HepG2 (cell line): ENCODE measurements around the gene CYB5B. TPM values are rescaled to one million over a fixed set of nuclear protein-coding genes. Genes with fewer than 3 reads are reported as not detected.

ENCODE experiments used
- ELF3 ChIP-seq: IDR thresholded peaks from 2 replicates; pipeline ENCODE4 v1.6.1; 2016; ENCODE audit warnings: missing genetic modification reagents, missing compliant biosample characterization
- GATAD1 ChIP-seq: IDR thresholded peaks from 2 replicates; pipeline ENCODE4 v1.6.1; 2016; ENCODE audit warnings: missing genetic modification reagents, missing compliant biosample characterization
- KMT2A ChIP-seq: sonication (generic); formaldehyde crosslinking; IDR thresholded peaks from 2 replicates; pipeline ENCODE4 v1.4.0; 2020; ENCODE audit warnings: missing genetic modification reagents
- MED8 ChIP-seq: sonication (generic); formaldehyde crosslinking; IDR thresholded peaks from 2 replicates; pipeline ENCODE4 v1.8.1; 2023; ENCODE audit warnings: mild to moderate bottlenecking, missing genetic modification reagents; ENCODE audit not compliant: insufficient replicate concordance
- PRDM10 ChIP-seq: sonication (generic); formaldehyde crosslinking; IDR thresholded peaks from 2 replicates; pipeline ENCODE4 v1.4.0; 2020; ENCODE audit warnings: low read depth, missing genetic modification reagents
- RAD21 ChIP-seq: fragments of 450-650 bp; formaldehyde crosslinking; IDR thresholded peaks from 2 replicates; pipeline ENCODE4 v1.5.0; 2020; ENCODE audit warnings: mild to moderate bottlenecking
- TBL1XR1 ChIP-seq: fragments of 150-350 bp; IDR thresholded peaks from 2 replicates; pipeline ENCODE4 v1.6.1; 2014; ENCODE audit warnings: borderline replicate concordance, low read length; ENCODE audit not compliant: partially characterized antibody
- TBX2 ChIP-seq: sonication (generic); formaldehyde crosslinking; IDR thresholded peaks from 2 replicates; pipeline ENCODE4 v1.5.0; 2020; ENCODE audit warnings: missing genetic modification reagents, mild to moderate bottlenecking, borderline replicate concordance
- ZNF512B ChIP-seq: sonication (generic); formaldehyde crosslinking; IDR thresholded peaks from 2 replicates; pipeline ENCODE4 v1.5.1; 2020; ENCODE audit warnings: missing genetic modification reagents, mild to moderate bottlenecking, borderline replicate concordance
- polyA plus RNA-seq, 8 experiments: library from polyadenylated mRNA; depleted of rRNA in 3 of 8; stranded (reverse) in 7 of 8; unstranded in 1 of 8; fragments of >200 nt; fragmentation: Illumina TruSeq in 4 of 8; extraction: Trizol in 4 of 8; gene quantifications; 2 replicates each; pipeline versions ENCODE4 v1.2.1 to v1.2.3, GENCODE V29; 2011 to 2016; ENCODE audit warnings: low read depth in 4 of 8, missing spikeins in 1 of 8, mixed read lengths in 1 of 8; ENCODE audit not compliant: insufficient read depth in 1 of 8
- total RNA-seq, 5 experiments: library from RNA; depleted of rRNA; stranded (reverse); fragments of >200 nt; fragmentation: Illumina TruSeq; extraction: Trizol; gene quantifications; 2 replicates each; pipeline ENCODE4 v1.2.3, GENCODE V29; 2016; ENCODE audit warnings: low read depth in 1 of 5
- TF ChIP-seq, protein P1 (sequence below): IDR thresholded peaks from 2 replicates; pipeline ENCODE4 v1.6.1; 2016; ENCODE audit warnings: missing genetic modification reagents, missing compliant biosample characterization

The CYB5B gene
- total and polyA plus RNA-seq, 2 of the 13 experiments (the other 11 are each of a cell fraction or from before 2014, with no cell fraction given) = 234 to 432 TPM

DNA sequence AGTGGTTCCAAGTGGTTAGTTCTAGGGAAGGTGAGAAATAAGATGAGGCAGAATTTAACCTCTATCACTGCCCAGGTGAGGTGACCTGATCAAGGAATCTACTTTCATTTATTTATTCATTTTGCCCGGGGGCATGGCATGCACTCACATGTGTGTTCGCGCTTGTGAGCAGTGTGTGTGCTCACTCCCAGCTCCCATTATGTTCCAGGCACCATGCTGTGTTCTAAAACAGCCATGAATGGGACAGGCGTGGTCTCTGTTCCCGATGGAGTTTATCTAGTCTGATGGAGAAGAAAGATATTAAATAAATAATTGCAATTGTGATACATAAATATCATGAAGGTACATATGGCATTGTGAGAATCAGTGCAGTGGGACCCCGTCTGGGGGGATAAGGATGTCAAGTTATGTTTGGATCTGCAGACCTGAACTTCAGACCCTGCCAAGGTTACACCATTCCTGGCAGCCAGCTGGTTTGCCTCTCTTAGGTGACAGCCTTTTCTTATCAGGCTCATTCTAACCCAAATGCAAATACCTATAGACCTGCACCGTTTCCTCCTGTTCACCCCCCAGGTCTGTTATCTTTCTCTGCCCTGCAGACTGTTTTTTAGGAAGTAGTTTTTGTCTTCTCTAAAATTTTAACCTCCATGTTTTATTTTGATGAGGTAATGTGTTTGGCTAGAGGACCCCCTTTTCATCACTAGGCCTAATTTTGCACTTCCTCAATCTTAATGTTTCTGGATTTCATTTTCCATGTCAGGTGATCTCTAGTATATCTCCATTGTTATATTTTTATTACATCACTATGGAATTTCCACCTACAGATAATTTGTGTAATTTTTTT, 11.8 kb downstream of the CYB5B start (continued):
- TF ChIP-seq PRDM10 (CRISPR knock-in tag) = peak; percentile 69; the same call in 1 of the 2 replicates
- TF ChIP-seq MED8 (CRISPR knock-in tag) = no peak
- TF ChIP-seq GATAD1 (CRISPR knock-in tag) = peak; percentile 47
- TF ChIP-seq, protein P1, sequence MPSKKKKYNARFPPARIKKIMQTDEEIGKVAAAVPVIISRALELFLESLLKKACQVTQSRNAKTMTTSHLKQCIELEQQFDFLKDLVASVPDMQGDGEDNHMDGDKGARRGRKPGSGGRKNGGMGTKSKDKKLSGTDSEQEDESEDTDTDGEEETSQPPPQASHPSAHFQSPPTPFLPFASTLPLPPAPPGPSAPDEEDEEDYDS (CRISPR knock-in tag) = peak; percentile 49; the same call in 1 of the 2 replicates
- TF ChIP-seq TBL1XR1 = no peak
- peak; percentile 72; the same call in 1 of the 2 replicates for TF ChIP-seq KMT2A (CRISPR knock-in tag)
- peak; percentile 83 for TF ChIP-seq TBX2 (CRISPR knock-in tag)
- TF ChIP-seq ZNF512B (CRISPR knock-in tag) = no peak
- peak; percentile 29; the same call in 1 of the 2 replicates for TF ChIP-seq RAD21 (CRISPR knock-in tag)
- peak; percentile 50 for TF ChIP-seq ELF3
